Endodermal cell (in vitro differentiated cells): ENCODE data around the gene ARL4D. TPM values are rescaled to one million over a fixed set of nuclear protein-coding genes. Genes with fewer than 3 reads are reported as not detected.
A peak's percentile ranks its signal among the peaks of the same experiment; 100 is the strongest.

Experiments used
- DNase-seq: peaks from one replicate; pipeline ENCODE4 v3.0.0-alpha.2; 2017
- H3K27ac ChIP-seq: 2 replicates; pipeline ENCODE4 v1.5.1; 2013; ENCODE audit warnings: mild to moderate bottlenecking, low read depth, low read length, moderate library complexity
- H3K27me3 ChIP-seq: 2 replicates; pipeline ENCODE4 v1.6.1; 2013; ENCODE audit warnings: mild to moderate bottlenecking, low read length, moderate library complexity; ENCODE audit not compliant: insufficient read depth, control insufficient read depth, poor library complexity, severe bottlenecking
- H3K36me3 ChIP-seq: 2 replicates; pipeline ENCODE4 v1.7.0; 2013; ENCODE audit warnings: mild to moderate bottlenecking, low read length, moderate library complexity; ENCODE audit not compliant: control insufficient read depth, insufficient read depth
- H3K4me1 ChIP-seq: one replicate; pipeline ENCODE4 v1.7.0; 2013; ENCODE audit warnings: low read length; ENCODE audit not compliant: control insufficient read depth, insufficient read depth
- H3K4me3 ChIP-seq: 2 replicates; pipeline ENCODE4 v1.5.1; 2013; ENCODE audit warnings: mild to moderate bottlenecking, low read length, moderate library complexity
- H3K9ac ChIP-seq: 2 replicates; pipeline ENCODE4 v1.6.1; 2013; ENCODE audit warnings: mild to moderate bottlenecking, low read length, moderate library complexity; ENCODE audit not compliant: poor library complexity, severe bottlenecking; ENCODE audit errors: extremely low read depth
- H3K9me3 ChIP-seq: 2 replicates; pipeline ENCODE4 v1.6.1; 2013; ENCODE audit warnings: mild to moderate bottlenecking, low read length, moderate library complexity; ENCODE audit not compliant: control insufficient read depth
- H3K27ac Mint-ChIP-seq: 2 replicates; pipeline ENCODE4 v1.8.0; 2020; ENCODE audit warnings: mixed read lengths
- H3K27me3 Mint-ChIP-seq: 2 replicates; pipeline ENCODE4 v1.8.0; 2021; ENCODE audit warnings: mild to moderate bottlenecking, mixed read lengths; ENCODE audit not compliant: insufficient read depth
- H3K36me3 Mint-ChIP-seq: 2 replicates; pipeline ENCODE4 v1.8.0; 2020; ENCODE audit warnings: low read depth, mixed read lengths
- H3K4me1 Mint-ChIP-seq: 2 replicates; pipeline ENCODE4 v1.8.0; 2020; ENCODE audit warnings: mixed read lengths
- H3K4me3 Mint-ChIP-seq: 2 replicates; pipeline ENCODE4 v1.8.0; 2020; ENCODE audit warnings: mild to moderate bottlenecking, moderate library complexity, mixed read lengths
- H3K9me3 Mint-ChIP-seq: 2 replicates; pipeline ENCODE4 v1.8.0; 2020; ENCODE audit warnings: mild to moderate bottlenecking, mixed read lengths
- WGBS, 2 experiments: methylation state at CpG; one replicate each; pipeline versions ENCODE4 v1.1.5 to v1.1.7; 2013; ENCODE audit warnings: missing lambda C conversion rate in 2 of 2, mixed read lengths in 1 of 2; ENCODE audit not compliant: insufficient coverage in 1 of 2, insufficient read length in 1 of 2; 5-methylcytosine and 5-hydroxymethylcytosine counted together
- long read RNA-seq, 4 experiments: library from polyadenylated mRNA in 2 of 4; library from RNA in 1 of 4; library from capped mRNA in 1 of 4; stranded (forward) in 3 of 4; unstranded in 1 of 4; transcript quantifications; one replicate each; pipeline ENCODE4 v2.0.0, GENCODE V29; 2020 to 2021; ENCODE audit warnings: inconsistent platforms in 1 of 4
- polyA plus RNA-seq, 2 experiments: library from polyadenylated mRNA; stranded (reverse); fragments of 50-300 nt; gene quantifications; one replicate each; pipeline ENCODE4 v1.2.3, GENCODE V29; 2013
- total RNA-seq, 2 donors: library from RNA; stranded (reverse); fragmentation: NEBNext Ultra II Directional in 1 of 2; extraction: Animal tissue kit (Norgen Biotek cat#: 25700) in 1 of 2; gene quantifications; 2 replicates in 1 of 2; 3 replicates in 1 of 2; pipeline ENCODE4 v1.2.1, GENCODE V29; 2021
- TF ChIP-seq, protein P1 (sequence below): fragments of 200-600 bp; sonication (generic); conservative IDR thresholded peaks from 2 replicates; pipeline ENCODE4 v1.5.0; 2021; ENCODE audit warnings: antibody characterized with exemption, mild to moderate bottlenecking

ARL4D gene, protein sequence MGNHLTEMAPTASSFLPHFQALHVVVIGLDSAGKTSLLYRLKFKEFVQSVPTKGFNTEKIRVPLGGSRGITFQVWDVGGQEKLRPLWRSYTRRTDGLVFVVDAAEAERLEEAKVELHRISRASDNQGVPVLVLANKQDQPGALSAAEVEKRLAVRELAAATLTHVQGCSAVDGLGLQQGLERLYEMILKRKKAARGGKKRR
- 100 to 1,000 TPM; 129 to 142 TPM for total RNA-seq
- 47.0 TPM for polyA plus RNA-seq (2013, experiment 1 of 2)
- polyA plus RNA-seq (2013, experiment 2 of 2), result 62.6 TPM
- long read RNA-seq, experiment 1, transcript ARL4D-201 (2 exons, 1,612 nt), result major isoform, 59 of 87 reads
- long read RNA-seq, experiment 1, partial matches to known transcripts, result 26 of 87 reads
- long read RNA-seq, experiment 1, other reads (novel, unspliced or antisense), result 2 of 87 reads
- long read RNA-seq, experiment 2, transcript ARL4D-201 (2 exons, 1,612 nt), result major isoform, 572 of 641 reads
- long read RNA-seq, experiment 2, partial matches to known transcripts, result 0 of 641 reads
- long read RNA-seq, experiment 2, other reads (novel, unspliced or antisense), result 69 of 641 reads
- long read RNA-seq, experiment 3, transcript ARL4D-201 (2 exons, 1,612 nt), result major isoform, 1,257 of 1,289 reads
- long read RNA-seq, experiment 3, partial matches to known transcripts, result 0 of 1,289 reads
- long read RNA-seq, experiment 3, other reads (novel, unspliced or antisense), result 32 of 1,289 reads
- long read RNA-seq, experiment 4, transcript ARL4D-201 (2 exons, 1,612 nt), result major isoform, 664 of 806 reads
- long read RNA-seq, experiment 4, partial matches to known transcripts, result 138 of 806 reads
- long read RNA-seq, experiment 4, other reads (novel, unspliced or antisense), result 4 of 806 reads

DNA sequence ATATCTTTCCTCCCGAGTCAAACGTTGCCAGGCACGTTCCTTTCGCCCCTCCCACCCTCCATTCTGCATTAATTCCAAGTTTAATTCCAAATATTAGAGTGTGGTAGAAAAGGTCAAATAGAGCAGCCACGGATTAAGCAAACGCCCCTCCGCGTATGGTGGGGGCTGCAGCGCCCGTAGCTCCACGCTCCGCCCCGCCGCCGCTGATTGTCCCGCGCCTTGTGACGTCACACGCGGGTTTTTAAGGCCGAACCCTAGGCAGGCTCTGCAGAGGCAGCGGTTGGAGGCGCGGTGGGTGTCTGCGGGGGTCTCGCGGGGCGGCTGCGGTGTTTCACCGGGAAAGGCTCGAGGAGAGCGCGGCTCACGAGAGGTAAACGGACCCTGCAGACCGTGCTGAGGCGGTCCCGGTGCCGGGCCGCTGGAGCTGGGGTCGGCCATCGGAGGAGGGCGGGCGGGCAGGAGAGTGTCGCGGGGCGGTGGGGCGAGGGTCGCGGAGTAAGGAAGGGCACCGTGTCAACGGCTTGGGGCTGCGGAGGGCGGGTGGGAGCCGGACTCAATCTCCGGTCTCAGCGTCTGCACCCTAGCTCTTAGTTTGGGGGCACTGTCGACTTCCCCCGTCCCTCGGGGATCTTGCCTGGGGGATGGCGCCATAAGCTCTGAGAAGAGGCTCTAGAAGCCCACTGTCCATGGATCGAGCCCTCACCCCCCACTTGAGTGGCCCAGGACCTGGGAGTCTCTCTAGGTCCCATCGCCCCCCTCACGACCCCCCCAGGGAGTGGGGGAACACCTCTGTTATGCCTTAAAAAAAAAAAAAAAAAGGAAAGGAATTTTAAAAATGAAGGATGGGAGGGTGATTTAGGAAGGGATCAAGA lies at the start of gene ARL4D:
Gene ARL4D (plus strand): TSS at position 270 of the 872 bp plus-strand sequence. CDS start 740 bp downstream, outside the sequence.
- TF ChIP-seq, protein P1, sequence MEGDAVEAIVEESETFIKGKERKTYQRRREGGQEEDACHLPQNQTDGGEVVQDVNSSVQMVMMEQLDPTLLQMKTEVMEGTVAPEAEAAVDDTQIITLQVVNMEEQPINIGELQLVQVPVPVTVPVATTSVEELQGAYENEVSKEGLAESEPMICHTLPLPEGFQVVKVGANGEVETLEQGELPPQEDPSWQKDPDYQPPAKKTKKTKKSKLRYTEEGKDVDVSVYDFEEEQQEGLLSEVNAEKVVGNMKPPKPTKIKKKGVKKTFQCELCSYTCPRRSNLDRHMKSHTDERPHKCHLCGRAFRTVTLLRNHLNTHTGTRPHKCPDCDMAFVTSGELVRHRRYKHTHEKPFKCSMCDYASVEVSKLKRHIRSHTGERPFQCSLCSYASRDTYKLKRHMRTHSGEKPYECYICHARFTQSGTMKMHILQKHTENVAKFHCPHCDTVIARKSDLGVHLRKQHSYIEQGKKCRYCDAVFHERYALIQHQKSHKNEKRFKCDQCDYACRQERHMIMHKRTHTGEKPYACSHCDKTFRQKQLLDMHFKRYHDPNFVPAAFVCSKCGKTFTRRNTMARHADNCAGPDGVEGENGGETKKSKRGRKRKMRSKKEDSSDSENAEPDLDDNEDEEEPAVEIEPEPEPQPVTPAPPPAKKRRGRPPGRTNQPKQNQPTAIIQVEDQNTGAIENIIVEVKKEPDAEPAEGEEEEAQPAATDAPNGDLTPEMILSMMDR, result no peak
- Histone ChIP-seq H3K4me3 (peak within 1 kb of the TSS; percentile 96), H3K27ac (peak within 1 kb of the TSS; percentile 55), H3K9ac (peak within 1 kb of the TSS; percentile 94), H3K36me3 (peaks cover 39% of the 10 kb centered on the region), H3K4me1 (peaks cover 14% of the 10 kb centered on the region), H3K27me3 (no peaks in the 10 kb centered on the region), H3K9me3 (peaks cover 10% of the 10 kb centered on the region)
- H3K4me1 Mint-ChIP-seq, result peaks cover 53% of the 10 kb centered on the region
- no peaks in the 10 kb centered on the region for H3K27me3 Mint-ChIP-seq
- no peaks in the 10 kb centered on the region for H3K9me3 Mint-ChIP-seq
- peak within 1 kb of the TSS; percentile 92 for H3K4me3 Mint-ChIP-seq
- WGBS, 2 experiments, result 0 to 3% methylated on average over 22 to 58 of the region's 64 CpGs
- peak within 1 kb of the TSS; percentile 94 for H3K27ac Mint-ChIP-seq
- H3K36me3 Mint-ChIP-seq, result peaks cover 39% of the 10 kb centered on the region
- peak; percentile 95 for DNase-seq

DNA sequence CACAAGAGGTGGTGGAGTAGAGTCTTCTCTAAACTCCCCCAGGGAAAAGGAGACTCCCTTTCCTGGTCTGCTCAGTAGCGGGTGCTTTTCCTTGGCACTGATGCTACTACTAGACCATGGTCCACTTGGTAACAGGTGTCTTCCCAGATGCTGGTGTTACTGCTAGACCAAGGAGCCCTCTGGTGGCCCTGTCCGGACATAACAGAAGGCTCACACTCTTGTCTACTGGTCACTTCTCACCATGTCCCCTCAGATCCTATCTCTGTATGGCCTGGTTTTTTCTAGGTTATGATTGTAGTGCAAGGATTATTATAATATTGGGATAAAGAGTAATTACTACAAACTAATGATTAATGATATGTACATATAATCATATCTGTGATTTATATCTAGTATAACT lies 49.7 kb upstream of the ARL4D start:
- Mint-ChIP-seq H3K4me1 (peaks cover 9% of the 10 kb centered on the region), H3K9me3 (peaks cover 54% of the 10 kb centered on the region), H3K27me3 (no peaks in the 10 kb centered on the region), H3K36me3 (peaks cover 63% of the 10 kb centered on the region), H3K4me3 (no peak overlapping the region), H3K27ac (no peak overlapping the region)
- Histone ChIP-seq H3K9ac (no peak overlapping the region), H3K27ac (no peak overlapping the region), H3K27me3 (no peaks in the 10 kb centered on the region), H3K4me3 (peak overlapping the region; percentile 34), H3K4me1 (peaks cover 6% of the 10 kb centered on the region), H3K36me3 (peaks cover 30% of the 10 kb centered on the region), H3K9me3 (peaks cover 63% of the 10 kb centered on the region)
- TF ChIP-seq, protein P1, result peak; percentile 45
- 94 to 100% methylated on average over 1 to 2 of the region's 2 CpGs for WGBS, 2 experiments
- peak; percentile 71 for DNase-seq

DNA sequence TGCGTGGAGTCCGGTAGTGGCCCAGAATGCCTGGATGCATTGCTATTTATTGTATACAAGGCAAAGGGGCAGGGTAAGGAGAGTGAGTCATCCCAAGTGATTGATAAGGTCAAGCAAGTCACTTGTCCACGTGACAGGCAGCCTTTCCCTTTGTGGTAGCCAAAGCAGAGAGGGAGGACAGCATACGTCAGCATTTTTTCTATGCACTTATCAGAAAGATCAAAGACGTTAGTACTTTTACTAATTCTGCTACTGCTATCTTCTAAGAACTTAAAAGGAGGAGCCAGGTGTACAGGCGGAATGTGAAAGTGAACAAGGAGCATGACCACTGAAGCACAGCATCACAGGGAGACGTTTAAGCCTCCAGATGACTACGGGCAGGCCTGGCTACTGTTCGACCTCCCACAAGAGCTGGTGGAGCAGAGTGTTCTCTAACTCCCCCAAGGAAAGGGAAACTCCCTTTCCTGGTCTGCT lies 47.9 kb upstream of the ARL4D start:
- no peak overlapping the region for H3K4me3 Mint-ChIP-seq
- H3K4me1 Mint-ChIP-seq, result peaks cover 17% of the 10 kb centered on the region
- no peaks in the 10 kb centered on the region for H3K27me3 Mint-ChIP-seq
- H3K9ac ChIP-seq, result no peak overlapping the region
- peaks cover 46% of the 10 kb centered on the region for H3K9me3 Mint-ChIP-seq
- no peaks in the 10 kb centered on the region for H3K27me3 ChIP-seq
- H3K27ac Mint-ChIP-seq, result no peak overlapping the region
- peaks cover 6% of the 10 kb centered on the region for H3K4me1 ChIP-seq
- H3K4me3 ChIP-seq, result no peak overlapping the region
- 92 to 98% methylated on average over 7 to 9 of the region's 9 CpGs for WGBS, 2 experiments
- no peak overlapping the region for H3K27ac ChIP-seq
- peaks cover 30% of the 10 kb centered on the region for H3K36me3 ChIP-seq
- no peak for DNase-seq
- peaks cover 51% of the 10 kb centered on the region for H3K36me3 Mint-ChIP-seq
- TF ChIP-seq, protein P1, result no peak
- peaks cover 63% of the 10 kb centered on the region for H3K9me3 ChIP-seq
